Ishikawa (cell line): ENCODE data around the gene MIPOL1.
A peak's percentile ranks its signal among the peaks of the same experiment; 100 is the strongest.

Experiments used
- CEBPB ChIP-seq: IDR thresholded peaks from 2 replicates; pipeline ENCODE4 v1.6.1; 2012
- CREB1 ChIP-seq: IDR thresholded peaks from 2 replicates; pipeline ENCODE4 v1.6.1; 2012; ENCODE audit warnings: low read depth
- EGR1 ChIP-seq: IDR thresholded peaks from 2 replicates; pipeline ENCODE4 v1.6.1; 2012
- EP300 ChIP-seq: IDR thresholded peaks from 2 replicates; pipeline ENCODE4 v1.6.1; 2012; ENCODE audit warnings: borderline replicate concordance
- FOXM1 ChIP-seq: IDR thresholded peaks from 2 replicates; pipeline ENCODE4 v1.6.1; 2012; ENCODE audit warnings: low read depth, borderline replicate concordance
- NFIC ChIP-seq: IDR thresholded peaks from 2 replicates; pipeline ENCODE4 v1.6.1; 2012
- RAD21 ChIP-seq: IDR thresholded peaks from 2 replicates; pipeline ENCODE4 v1.6.1; 2012; ENCODE audit warnings: low read depth
- REST ChIP-seq: IDR thresholded peaks from 2 replicates; pipeline ENCODE4 v1.6.1; 2012; ENCODE audit warnings: low read depth, mild to moderate bottlenecking
- TAF1 ChIP-seq: IDR thresholded peaks from 2 replicates; pipeline ENCODE4 v1.6.1; 2012; ENCODE audit warnings: low read depth, mild to moderate bottlenecking
- TCF12 ChIP-seq: IDR thresholded peaks from 2 replicates; pipeline ENCODE4 v1.6.1; 2012; ENCODE audit warnings: low read depth
- TEAD4 ChIP-seq: IDR thresholded peaks from 2 replicates; pipeline ENCODE4 v1.6.1; 2012
- YY1 ChIP-seq: IDR thresholded peaks from 2 replicates; pipeline ENCODE4 v1.6.1; 2012; ENCODE audit warnings: low read depth
- ZBTB7A ChIP-seq: IDR thresholded peaks from 2 replicates; pipeline ENCODE4 v1.6.1; 2012; ENCODE audit warnings: low read depth
- TF ChIP-seq, protein P1 (sequence below): IDR thresholded peaks from 2 replicates; pipeline ENCODE4 v1.6.1; 2012
- TF ChIP-seq, protein P2 (sequence below): IDR thresholded peaks from 2 replicates; pipeline ENCODE4 v1.6.1; 2012

MIPOL1 gene

DNA sequence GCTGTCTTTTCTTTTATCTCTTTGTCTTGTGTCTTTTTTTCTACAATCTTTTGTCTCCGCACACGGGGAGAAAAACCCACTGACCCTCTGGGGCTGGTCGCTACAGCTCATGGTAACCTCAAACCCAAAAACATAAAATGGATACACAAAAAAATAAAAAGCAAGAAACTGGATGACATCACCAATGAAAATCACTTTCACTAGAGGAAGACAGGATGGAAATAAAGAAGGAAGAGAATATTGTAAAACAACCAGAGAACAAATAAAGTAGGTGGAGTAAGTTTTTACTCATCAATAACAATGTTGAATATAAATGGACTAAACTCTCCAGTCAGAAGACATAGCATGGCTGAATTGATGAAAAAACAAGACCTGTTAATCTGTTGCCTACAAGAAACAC lies 17.6 kb downstream of the MIPOL1 start:
- TF ChIP-seq TCF12: no peak
- TF ChIP-seq, protein P1, sequence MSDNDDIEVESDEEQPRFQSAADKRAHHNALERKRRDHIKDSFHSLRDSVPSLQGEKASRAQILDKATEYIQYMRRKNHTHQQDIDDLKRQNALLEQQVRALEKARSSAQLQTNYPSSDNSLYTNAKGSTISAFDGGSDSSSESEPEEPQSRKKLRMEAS: no peak
- no peak for TF ChIP-seq RAD21
- no peak for TF ChIP-seq REST
- no peak for TF ChIP-seq TEAD4
- TF ChIP-seq NFIC: no peak
- TF ChIP-seq, protein P2, sequence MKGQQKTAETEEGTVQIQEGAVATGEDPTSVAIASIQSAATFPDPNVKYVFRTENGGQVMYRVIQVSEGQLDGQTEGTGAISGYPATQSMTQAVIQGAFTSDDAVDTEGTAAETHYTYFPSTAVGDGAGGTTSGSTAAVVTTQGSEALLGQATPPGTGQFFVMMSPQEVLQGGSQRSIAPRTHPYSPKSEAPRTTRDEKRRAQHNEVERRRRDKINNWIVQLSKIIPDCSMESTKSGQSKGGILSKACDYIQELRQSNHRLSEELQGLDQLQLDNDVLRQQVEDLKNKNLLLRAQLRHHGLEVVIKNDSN: no peak
- TF ChIP-seq ZBTB7A: no peak
- TF ChIP-seq CEBPB: no peak
- no peak for TF ChIP-seq TAF1
- no peak for TF ChIP-seq CREB1
- TF ChIP-seq YY1: no peak
- no peak for TF ChIP-seq EP300
- no peak for TF ChIP-seq FOXM1
- TF ChIP-seq EGR1: no peak

- TF ChIP-seq EP300: no peak
- TF ChIP-seq EGR1: no peak
- TF ChIP-seq NFIC: no peak
- TF ChIP-seq ZBTB7A: no peak
- TF ChIP-seq, protein P1: no peak
- no peak for TF ChIP-seq CREB1
- no peak for TF ChIP-seq REST
- no peak for TF ChIP-seq RAD21
- TF ChIP-seq CEBPB: no peak
- TF ChIP-seq YY1: no peak
- TF ChIP-seq, protein P2: no peak
- no peak for TF ChIP-seq TEAD4
- no peak for TF ChIP-seq TAF1
- TF ChIP-seq FOXM1: no peak
These were observed 23.3 kb downstream of the MIPOL1 start for GRCh38 chr14:37221073-37221472.

DNA sequence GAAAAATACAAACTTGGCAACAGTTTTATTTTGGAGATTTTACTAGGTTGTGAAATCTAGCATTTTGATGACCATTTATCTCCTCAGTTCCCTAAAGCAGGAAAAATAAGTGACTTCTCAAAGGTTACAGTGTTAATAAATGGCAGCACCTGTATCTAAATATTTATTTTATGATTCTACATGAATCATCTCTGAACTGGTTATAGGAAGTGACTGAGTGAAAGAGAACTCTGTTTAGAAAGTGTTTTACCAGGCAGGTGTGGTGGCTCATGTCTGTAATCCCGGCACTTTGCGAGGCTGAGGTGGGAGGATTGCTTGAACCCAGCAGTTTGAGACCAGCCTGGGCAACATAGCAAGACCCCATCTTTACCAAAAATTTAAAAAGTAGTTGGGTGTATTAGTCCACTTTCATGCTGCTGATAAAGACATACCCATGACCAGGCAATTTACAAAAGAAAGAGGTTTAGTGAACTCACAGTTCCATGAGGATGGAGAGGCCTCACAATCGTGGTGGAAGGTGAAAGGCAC lies 26.3 kb downstream of the MIPOL1 start:
- no peak for TF ChIP-seq EGR1
- TF ChIP-seq CEBPB: no peak
- no peak for TF ChIP-seq EP300
- TF ChIP-seq NFIC: no peak
- TF ChIP-seq TAF1: no peak
- no peak for TF ChIP-seq TCF12

- TF ChIP-seq, protein P1: no peak
- no peak for TF ChIP-seq CEBPB
- peak; percentile 42; the same call in 1 of the 2 replicates for TF ChIP-seq RAD21
These were observed 32.9 kb downstream of the MIPOL1 start for GRCh38 chr14:37230551-37231194.

DNA sequence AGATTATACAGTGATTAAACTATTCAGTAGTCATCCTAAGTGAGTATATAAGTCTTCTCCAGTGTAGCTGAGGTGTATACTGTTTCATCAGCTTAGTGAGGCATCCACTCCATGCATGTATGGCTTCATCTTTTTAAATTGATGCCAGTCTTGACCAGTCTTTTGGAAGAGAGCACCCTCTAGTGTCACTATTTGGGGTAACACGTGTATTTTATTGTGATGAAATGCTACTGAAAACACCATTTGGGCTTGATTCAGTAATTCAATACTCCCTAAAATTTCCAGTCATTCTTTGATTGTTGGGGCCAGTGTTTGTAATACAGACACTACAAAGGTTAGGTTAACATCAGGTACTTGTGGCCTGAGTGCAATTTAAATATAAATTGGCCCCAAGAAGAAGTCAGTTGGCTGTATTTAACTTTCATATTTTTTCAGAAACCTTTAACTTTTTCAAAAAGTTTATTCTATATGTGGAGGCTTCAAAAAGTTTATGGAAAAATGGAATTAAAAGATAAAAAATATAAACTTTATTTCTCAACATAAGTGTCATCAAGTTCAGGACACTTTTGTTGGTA lies 35.3 kb downstream of the MIPOL1 start:
- TF ChIP-seq FOXM1 (no peak), RAD21 (peak; percentile 60)
- TF ChIP-seq, protein P1: peak; percentile 44; the same call in 1 of the 2 replicates

GRCh38 chr14:37234222-37234621 lies 36.5 kb downstream of the MIPOL1 start:
- no peak for TF ChIP-seq ZBTB7A
- TF ChIP-seq TAF1: no peak
- no peak for TF ChIP-seq EP300
- no peak for TF ChIP-seq CREB1
- TF ChIP-seq REST: no peak
- TF ChIP-seq TCF12: no peak
- TF ChIP-seq, protein P1: no peak
- TF ChIP-seq YY1: no peak
- TF ChIP-seq FOXM1: no peak
- TF ChIP-seq TEAD4: no peak
- TF ChIP-seq RAD21: no peak
- TF ChIP-seq, protein P2: no peak
- no peak for TF ChIP-seq EGR1
- TF ChIP-seq CEBPB: no peak
- TF ChIP-seq NFIC: no peak
